Measurements from ENCODE around the gene E2F1.

GRCh38 chr20:33667245-33667675 is 18.9 kb downstream of the E2F1 start:
- TF ChIP-seq CTCF (conservative IDR thresholded peaks at IDR 0.05; ENCODE audit: low read length), result no peak
- TF ChIP-seq EZH2phosphoT487 (IDR thresholded peaks at IDR 0.05; ENCODE audit: borderline replicate concordance, low read depth, low read length), result no peak

All from OCI-LY7 (cell line).